B cell (primary cell): ENCODE results near the gene TEX19. TPM values are rescaled to one million over a fixed set of nuclear protein-coding genes. Genes with fewer than 3 reads are reported as not detected.

Experiments used
- ATAC-seq: fragments of 200-7000 bp; cut with Tn5 transposase; one replicate; pipeline ENCODE4 v1.10.0; 2021; ENCODE audit warnings: low read depth, mild to moderate bottlenecking, moderate number of reproducible peaks, moderate library complexity
- CTCF ChIA-PET: fragments of 350-600 bp; sonication (Branson Sonifier 250); formaldehyde crosslinking; loops from one replicate; lab custom pipeline; 2021; ENCODE audit warnings: antibody characterized with exemption, inconsistent platforms; lab: Charles Lee
- POLR2A ChIA-PET: fragments of 350-600 bp; sonication (Branson Sonifier 250); formaldehyde crosslinking; loops from one replicate; lab custom pipeline; 2021; ENCODE audit warnings: antibody characterized with exemption; lab: Charles Lee
- DNase-seq: peaks from one replicate; pipeline ENCODE4 v3.0.0; 2013
- H2AFZ ChIP-seq: 2 replicates; pipeline ENCODE4 v1.6.1; 2012; ENCODE audit warnings: mild to moderate bottlenecking, low read depth, low read length; ENCODE audit not compliant: insufficient read depth, poor library complexity, severe bottlenecking
- H3K27ac ChIP-seq, 2 donors: 1 replicate in 1 of 2; 2 replicates in 1 of 2; pipeline ENCODE4 v1.5.1; 2012 to 2013; ENCODE audit warnings: low read length in 2 of 2, mild to moderate bottlenecking in 2 of 2, moderate library complexity in 1 of 2
- H3K27me3 ChIP-seq, 4 experiments: fragments of 200-600 bp in 1 of 4; sonication (generic) in 1 of 4; replicated peaks in 1 of 4; 1 replicate in 2 of 4; 2 replicates in 2 of 4; pipeline versions ENCODE4 v1.6.1 to v1.7.0; 2013 to 2016; ENCODE audit warnings: low read length in 3 of 4, mild to moderate bottlenecking in 2 of 4, mixed read lengths in 1 of 4, moderate library complexity in 1 of 4; ENCODE audit not compliant: insufficient read depth in 4 of 4, control insufficient read depth in 3 of 4; ENCODE audit errors: control extremely low read depth in 1 of 4
- H3K36me3 ChIP-seq, 2 experiments: replicated peaks in 1 of 2; 1 replicate in 1 of 2; 2 replicates in 1 of 2; pipeline versions ENCODE4 v1.6.1 to v1.7.1; 2013; ENCODE audit warnings: low read length in 1 of 2; ENCODE audit not compliant: insufficient read depth in 2 of 2, control insufficient read depth in 1 of 2; ENCODE audit errors: control extremely low read depth in 1 of 2, extremely low read depth in 1 of 2
- H3K4me1 ChIP-seq, 2 donors: fragments of 200-600 bp in 1 of 2; sonication (generic) in 1 of 2; 1 replicate in 1 of 2; 2 replicates in 1 of 2; pipeline versions ENCODE4 v1.5.1 to v1.6.1; 2013 to 2017; ENCODE audit warnings: low read length in 2 of 2; ENCODE audit not compliant: control insufficient read depth in 2 of 2, insufficient read depth in 2 of 2
- H3K4me2 ChIP-seq: replicated peaks from 2 replicates; pipeline ENCODE3; 2012; ENCODE audit warnings: mild to moderate bottlenecking, low read depth, low read length; ENCODE audit not compliant: poor library complexity, severe bottlenecking
- H3K4me3 ChIP-seq, 5 experiments: fragments of 200-600 bp in 1 of 5; sonication (generic) in 1 of 5; 1 replicate in 3 of 5; 2 replicates in 2 of 5; pipeline versions ENCODE4 v1.5.1 to v1.7.0; 2011 to 2016; ENCODE audit warnings: low read length in 4 of 5, mild to moderate bottlenecking in 4 of 5, low read depth in 2 of 5, control low read depth in 1 of 5, moderate library complexity in 1 of 5; ENCODE audit not compliant: insufficient read depth in 1 of 5; ENCODE audit errors: control extremely low read depth in 1 of 5, extremely low read depth in 1 of 5
- H3K79me2 ChIP-seq: fragments of 200-600 bp; sonication (generic); one replicate; pipeline ENCODE4 v1.6.0; 2016; ENCODE audit warnings: low read length; ENCODE audit not compliant: control insufficient read depth, insufficient read depth
- H3K9ac ChIP-seq: fragments of 200-600 bp; sonication (generic); 2 replicates; pipeline ENCODE4 v1.6.1; 2017; ENCODE audit warnings: mild to moderate bottlenecking, low read length, moderate library complexity
- H3K9me3 ChIP-seq, 3 donors: one replicate each; pipeline versions ENCODE4 v1.6.1 to v1.7.1; 2013; ENCODE audit warnings: low read length in 2 of 3; ENCODE audit not compliant: control insufficient read depth in 2 of 3, insufficient read depth in 1 of 3; ENCODE audit errors: control extremely low read depth in 1 of 3
- H4K20me1 ChIP-seq: 2 replicates; pipeline ENCODE4 v1.6.0; 2012; ENCODE audit warnings: mild to moderate bottlenecking, low read length; ENCODE audit not compliant: insufficient read depth, control insufficient read depth, poor library complexity, severe bottlenecking
- H3K27ac Mint-ChIP-seq: one replicate; pipeline ENCODE4 v1.8.0; 2021; ENCODE audit warnings: mixed read lengths
- H3K27me3 Mint-ChIP-seq: one replicate; pipeline ENCODE4 v1.8.0; 2021; ENCODE audit warnings: mixed read lengths
- H3K4me1 Mint-ChIP-seq: one replicate; pipeline ENCODE4 v1.8.0; 2021; ENCODE audit warnings: mixed read lengths
- H3K4me3 Mint-ChIP-seq: one replicate; pipeline ENCODE4 v1.8.0; 2021; ENCODE audit warnings: mixed read lengths
- H3K9me3 Mint-ChIP-seq: one replicate; pipeline ENCODE4 v1.8.0; 2022; ENCODE audit warnings: mixed read lengths; ENCODE audit not compliant: insufficient read depth
- EZH2 ChIP-seq: IDR thresholded peaks from 2 replicates; pipeline ENCODE4 v1.6.1; 2012; ENCODE audit warnings: borderline replicate concordance, low read depth, mild to moderate bottlenecking, moderate library complexity, low read length; ENCODE audit not compliant: insufficient read depth, poor library complexity, severe bottlenecking
- WGBS: methylation state at CpG from one replicate; pipeline ENCODE4 v1.1.5; 2013; ENCODE audit warnings: missing lambda C conversion rate; ENCODE audit not compliant: insufficient coverage; 5-methylcytosine and 5-hydroxymethylcytosine counted together
- intact Hi-C: fragments of 100-400 bp; cut with micrococcal nuclease; formaldehyde crosslinking; loops from one replicate; pipeline ENCODE4 v1.10.0; 2022
- polyA plus RNA-seq: library from polyadenylated mRNA; depleted of rRNA; stranded (reverse); fragments of >200 nt; gene quantifications from 2 replicates; pipeline ENCODE4 v1.2.3, GENCODE V29; 2012
- total RNA-seq, 2 donors: library from RNA; stranded (reverse); fragments of 120-200 nt in 1 of 2; gene quantifications; 1 replicate in 1 of 2; 2 replicates in 1 of 2; pipeline versions ENCODE4 v1.2.3 to v1.2.4, GENCODE V29; 2013 to 2022
- TF ChIP-seq, protein P1 (sequence below): fragments of 200-600 bp; IDR thresholded peaks from one replicate; pipeline ENCODE4 v1.8.0; 2022; ENCODE audit warnings: antibody characterized with exemption, mild to moderate bottlenecking

Gene TEX19
- total and polyA plus RNA-seq, 2 donors (not counting 1 experiment from before 2014, with no cell fraction given) = not detected

DNA sequence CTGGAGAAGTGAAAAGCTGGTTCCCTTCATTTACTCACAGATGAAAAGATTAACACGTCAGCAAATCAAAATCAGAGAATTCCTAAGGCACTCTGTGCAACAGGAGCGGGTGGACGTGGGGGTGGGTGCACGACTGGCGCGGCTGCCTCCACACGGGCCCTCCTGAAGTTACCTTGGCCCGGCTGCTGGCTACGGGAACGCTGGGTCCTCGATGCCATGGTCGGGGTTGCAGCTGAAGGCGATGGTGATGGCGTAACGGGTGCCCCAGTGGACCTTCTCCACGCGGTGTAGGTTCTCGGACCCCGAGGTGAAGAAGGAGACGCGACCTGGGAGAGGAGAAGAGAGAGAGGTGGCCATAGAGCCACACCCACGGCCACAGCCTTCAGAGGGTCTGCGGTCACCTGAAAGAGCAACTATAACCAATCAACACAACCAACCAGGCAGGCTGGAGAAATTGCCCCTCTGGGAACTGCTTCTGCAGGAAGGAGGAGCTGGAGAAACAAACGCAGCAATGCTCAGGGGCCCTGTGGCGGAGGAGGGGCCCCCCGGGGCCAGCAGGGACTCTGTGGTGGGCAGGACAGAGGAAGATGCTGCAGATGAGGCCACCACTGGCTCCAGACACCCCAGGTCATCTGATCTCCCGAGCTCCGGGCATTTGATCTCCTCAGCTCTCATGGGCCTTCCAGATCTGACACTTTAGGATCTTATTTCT lies 33.3 kb downstream of the TEX19 start:
- ATAC-seq = no peak
- H4K20me1 ChIP-seq = no peaks in the 10 kb centered on the region
- H3K27me3 ChIP-seq = no peaks in the 10 kb centered on the region
- no peak overlapping the region for H3K4me2 ChIP-seq
- H3K9me3 ChIP-seq = no peaks in the 10 kb centered on the region
- no peak overlapping the region for H3K27ac ChIP-seq
- no peak overlapping the region for H3K9ac ChIP-seq
- H3K79me2 ChIP-seq = no peaks in the 10 kb centered on the region
- Mint-ChIP-seq H3K27ac (no peak overlapping the region), H3K27me3 (no peaks in the 10 kb centered on the region), H3K9me3 (no peaks in the 10 kb centered on the region), H3K4me3 (no peak overlapping the region), H3K4me1 (peaks cover 2% of the 10 kb centered on the region)
- ChIA-PET CTCF (no interaction called here), POLR2A (interaction anchor here (0.6 kb wide), 1 partner anchor 46 kb away, joined by 10 read pairs; no protein-coding TSS in a partner anchor)
- WGBS = 94% methylated on average over 23 of the region's 28 CpGs
- TF ChIP-seq, protein P1, sequence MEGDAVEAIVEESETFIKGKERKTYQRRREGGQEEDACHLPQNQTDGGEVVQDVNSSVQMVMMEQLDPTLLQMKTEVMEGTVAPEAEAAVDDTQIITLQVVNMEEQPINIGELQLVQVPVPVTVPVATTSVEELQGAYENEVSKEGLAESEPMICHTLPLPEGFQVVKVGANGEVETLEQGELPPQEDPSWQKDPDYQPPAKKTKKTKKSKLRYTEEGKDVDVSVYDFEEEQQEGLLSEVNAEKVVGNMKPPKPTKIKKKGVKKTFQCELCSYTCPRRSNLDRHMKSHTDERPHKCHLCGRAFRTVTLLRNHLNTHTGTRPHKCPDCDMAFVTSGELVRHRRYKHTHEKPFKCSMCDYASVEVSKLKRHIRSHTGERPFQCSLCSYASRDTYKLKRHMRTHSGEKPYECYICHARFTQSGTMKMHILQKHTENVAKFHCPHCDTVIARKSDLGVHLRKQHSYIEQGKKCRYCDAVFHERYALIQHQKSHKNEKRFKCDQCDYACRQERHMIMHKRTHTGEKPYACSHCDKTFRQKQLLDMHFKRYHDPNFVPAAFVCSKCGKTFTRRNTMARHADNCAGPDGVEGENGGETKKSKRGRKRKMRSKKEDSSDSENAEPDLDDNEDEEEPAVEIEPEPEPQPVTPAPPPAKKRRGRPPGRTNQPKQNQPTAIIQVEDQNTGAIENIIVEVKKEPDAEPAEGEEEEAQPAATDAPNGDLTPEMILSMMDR = no peak
- TF ChIP-seq EZH2 = no peak
- H3K36me3 ChIP-seq = peaks cover 3 to 17% of the 10 kb centered on the region in 2 experiments
- intact Hi-C loops = no loop called here
- no peak overlapping the region for H3K4me3 ChIP-seq
- H2AFZ ChIP-seq = no peak overlapping the region
- DNase-seq = no peak
- H3K4me1 ChIP-seq = no peaks in the 10 kb centered on the region

DNA sequence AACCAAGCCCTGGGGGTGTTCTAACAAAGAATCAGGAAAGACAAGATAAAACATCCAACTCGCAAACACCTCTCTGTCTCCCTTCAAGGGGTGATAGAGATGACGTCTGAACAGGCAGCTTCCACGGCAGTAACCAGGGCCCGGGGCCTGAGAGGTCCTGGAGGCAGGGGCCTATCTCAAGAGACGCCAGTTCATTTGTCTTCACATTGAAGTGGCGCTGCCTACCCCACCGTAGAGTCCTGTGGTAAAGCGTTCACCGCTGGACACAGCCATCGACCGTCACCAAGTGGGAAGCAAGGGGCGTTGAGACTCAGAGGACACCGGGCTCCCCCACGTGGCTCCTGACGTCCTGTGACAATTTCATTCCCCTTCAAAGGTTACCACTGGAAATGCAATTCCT lies 33.9 kb downstream of the TEX19 start:
- ATAC-seq (no peak), DNase-seq (no peak)
- 93% methylated on average over 15 of the region's 15 CpGs for WGBS
- Mint-ChIP-seq H3K4me1 (no peaks in the 10 kb centered on the region), H3K9me3 (no peaks in the 10 kb centered on the region), H3K27me3 (no peaks in the 10 kb centered on the region), H3K27ac (no peak overlapping the region), H3K4me3 (no peak overlapping the region)
- H3K27ac ChIP-seq = no peak overlapping the region
- no peak overlapping the region for H3K4me2 ChIP-seq
- no peaks in the 10 kb centered on the region for H3K9me3 ChIP-seq
- CTCF ChIA-PET = no interaction called here
- H3K27me3 ChIP-seq = no peaks in the 10 kb centered on the region
- H2AFZ ChIP-seq = no peak overlapping the region
- no peaks in the 10 kb centered on the region for H3K79me2 ChIP-seq
- no peaks in the 10 kb centered on the region for H4K20me1 ChIP-seq
- TF ChIP-seq, protein P1 = no peak
- TF ChIP-seq EZH2 = no peak
- no peak overlapping the region for H3K9ac ChIP-seq
- H3K36me3 ChIP-seq = peaks cover 3 to 17% of the 10 kb centered on the region in 2 experiments
- POLR2A ChIA-PET = no interaction called here
- H3K4me3 ChIP-seq = no peak overlapping the region
- intact Hi-C loops = no loop called here
- no peaks in the 10 kb centered on the region for H3K4me1 ChIP-seq
